ENCODE data around the gene HTRA3. TPM values are rescaled to one million over a fixed set of nuclear protein-coding genes. Genes with fewer than 3 reads are reported as not detected.

The HTRA3 gene
- total RNA-seq, 1 experiment from 2014 or later: not detected

- Histone ChIP-seq H3K4me3 (ENCODE audit: low read length) (no peak overlapping the region), H3K27me3 (ENCODE audit: low read length) (no peaks in the 10 kb centered on the region), H2AFZ (ENCODE audit: low read length) (no peak overlapping the region), H4K20me1 (ENCODE audit: insufficient read depth, low read depth, low read length) (no peaks in the 10 kb centered on the region), H3K4me1 (ENCODE audit: low read length) (no peaks in the 10 kb centered on the region), H3K9ac (ENCODE audit: low read length) (no peak overlapping the region), H3K9me2 (replicated peaks; ENCODE audit: insufficient read depth, low read length) (no peaks in the 10 kb centered on the region), H3K36me3 (ENCODE audit: insufficient read depth, low read length) (no peaks in the 10 kb centered on the region), H3K79me2 (ENCODE audit: low read length) (no peaks in the 10 kb centered on the region), H3K4me2 (ENCODE audit: low read depth, low read length, poor library complexity, severe bottlenecking) (no peak overlapping the region), H3K27ac (ENCODE audit: low read length) (no peak overlapping the region), H3K9me3 (ENCODE audit: low read length) (no peaks in the 10 kb centered on the region)
- no peak for DNase-seq
These were observed 18.1 kb downstream of the HTRA3 start for GRCh38 chr4:8287343-8288280.

- Histone ChIP-seq H3K9me3 (ENCODE audit: low read length) (no peaks in the 10 kb centered on the region), H4K20me1 (ENCODE audit: insufficient read depth, low read depth, low read length) (no peaks in the 10 kb centered on the region), H3K4me2 (ENCODE audit: low read depth, low read length, poor library complexity, severe bottlenecking) (no peak overlapping the region), H3K27me3 (ENCODE audit: low read length) (no peaks in the 10 kb centered on the region), H3K4me3 (ENCODE audit: low read length) (no peak overlapping the region), H3K36me3 (ENCODE audit: insufficient read depth, low read length) (no peaks in the 10 kb centered on the region), H3K9ac (ENCODE audit: low read length) (no peak overlapping the region), H3K27ac (ENCODE audit: low read length) (no peak overlapping the region), H3K4me1 (ENCODE audit: low read length) (no peaks in the 10 kb centered on the region), H2AFZ (ENCODE audit: low read length) (no peak overlapping the region), H3K79me2 (ENCODE audit: low read length) (no peaks in the 10 kb centered on the region), H3K9me2 (replicated peaks; ENCODE audit: insufficient read depth, low read length) (no peaks in the 10 kb centered on the region)
- DNase-seq: no peak
These were observed 19.7 kb downstream of the HTRA3 start for GRCh38 chr4:8289151-8289750.

DNA sequence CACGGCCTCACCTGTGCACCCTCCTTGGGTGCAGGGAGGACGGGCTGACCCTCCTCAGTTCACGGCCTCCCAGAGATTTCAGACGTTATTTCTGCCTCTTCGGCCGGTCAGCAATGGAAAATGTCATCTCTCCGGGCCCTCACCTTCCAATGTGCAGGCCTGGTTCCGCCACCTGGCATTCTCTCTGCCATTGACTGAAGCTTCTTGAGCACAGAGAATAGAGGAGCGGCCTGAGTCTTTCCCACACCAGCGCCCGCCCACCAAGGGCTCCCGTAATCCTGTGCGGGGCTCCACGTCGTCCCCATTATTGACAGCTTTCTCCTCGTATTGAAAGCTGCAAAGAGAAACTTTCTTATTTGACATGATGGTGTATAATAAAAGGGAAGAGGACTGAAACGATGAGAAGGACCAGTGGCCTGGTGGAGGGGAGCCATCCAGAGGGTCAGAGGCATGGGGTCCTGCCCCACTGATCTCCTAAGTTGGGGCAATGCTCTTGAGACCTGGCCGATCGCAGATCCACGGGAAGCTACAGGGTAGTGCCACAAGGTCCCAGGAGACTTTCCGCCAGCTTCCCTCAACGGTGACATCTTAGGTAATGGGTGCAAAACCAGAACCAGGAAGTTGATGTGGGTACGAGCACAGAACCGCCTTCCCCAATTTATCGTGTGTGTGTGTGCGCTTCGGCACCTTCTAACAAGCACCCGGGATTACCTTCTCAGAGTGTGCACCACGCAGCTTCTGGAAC, 20.6 kb downstream of the HTRA3 start:
- Histone ChIP-seq H3K79me2 (ENCODE audit: low read length) (no peaks in the 10 kb centered on the region), H3K36me3 (ENCODE audit: insufficient read depth, low read length) (no peaks in the 10 kb centered on the region), H3K9me3 (ENCODE audit: low read length) (no peaks in the 10 kb centered on the region), H3K27ac (ENCODE audit: low read length) (no peak overlapping the region), H3K9me2 (replicated peaks; ENCODE audit: insufficient read depth, low read length) (no peaks in the 10 kb centered on the region), H4K20me1 (ENCODE audit: insufficient read depth, low read depth, low read length) (no peaks in the 10 kb centered on the region), H3K9ac (ENCODE audit: low read length) (no peak overlapping the region), H3K4me2 (ENCODE audit: low read depth, low read length, poor library complexity, severe bottlenecking) (no peak overlapping the region), H3K4me1 (ENCODE audit: low read length) (no peaks in the 10 kb centered on the region), H3K4me3 (ENCODE audit: low read length) (no peak overlapping the region), H3K27me3 (ENCODE audit: low read length) (no peaks in the 10 kb centered on the region), H2AFZ (ENCODE audit: low read length) (no peak overlapping the region)
- DNase-seq: no peak

DNA sequence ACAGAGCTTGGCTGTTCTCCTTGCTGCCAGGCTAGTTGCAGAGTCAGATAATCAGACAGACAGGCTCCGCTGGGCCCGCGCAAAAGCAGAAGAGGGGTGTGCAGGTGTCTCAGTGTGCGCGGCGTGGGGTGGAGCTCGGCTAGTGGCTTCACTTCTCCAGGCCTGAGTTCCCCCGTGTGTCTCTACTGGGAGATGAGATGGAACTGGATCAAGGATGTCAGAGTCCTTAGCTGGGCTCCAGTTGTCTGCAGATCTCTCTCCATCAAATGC, 21.1 kb downstream of the HTRA3 start:
- H3K9me2 ChIP-seq (replicated peaks; ENCODE audit: insufficient read depth, low read length): no peaks in the 10 kb centered on the region
- no peaks in the 10 kb centered on the region for H3K79me2 ChIP-seq (ENCODE audit: low read length)
- H3K4me3 ChIP-seq (ENCODE audit: low read length): no peak overlapping the region
- H3K27ac ChIP-seq (ENCODE audit: low read length): no peak overlapping the region
- H3K9me3 ChIP-seq (ENCODE audit: low read length): no peaks in the 10 kb centered on the region
- H4K20me1 ChIP-seq (ENCODE audit: insufficient read depth, low read depth, low read length): no peaks in the 10 kb centered on the region
- H3K9ac ChIP-seq (ENCODE audit: low read length): no peak overlapping the region
- H3K4me1 ChIP-seq (ENCODE audit: low read length): no peaks in the 10 kb centered on the region
- no peaks in the 10 kb centered on the region for H3K27me3 ChIP-seq (ENCODE audit: low read length)
- no peaks in the 10 kb centered on the region for H3K36me3 ChIP-seq (ENCODE audit: insufficient read depth, low read length)
- no peak overlapping the region for H2AFZ ChIP-seq (ENCODE audit: low read length)
- no peak for DNase-seq
- no peak overlapping the region for H3K4me2 ChIP-seq (ENCODE audit: low read depth, low read length, poor library complexity, severe bottlenecking)

DNA sequence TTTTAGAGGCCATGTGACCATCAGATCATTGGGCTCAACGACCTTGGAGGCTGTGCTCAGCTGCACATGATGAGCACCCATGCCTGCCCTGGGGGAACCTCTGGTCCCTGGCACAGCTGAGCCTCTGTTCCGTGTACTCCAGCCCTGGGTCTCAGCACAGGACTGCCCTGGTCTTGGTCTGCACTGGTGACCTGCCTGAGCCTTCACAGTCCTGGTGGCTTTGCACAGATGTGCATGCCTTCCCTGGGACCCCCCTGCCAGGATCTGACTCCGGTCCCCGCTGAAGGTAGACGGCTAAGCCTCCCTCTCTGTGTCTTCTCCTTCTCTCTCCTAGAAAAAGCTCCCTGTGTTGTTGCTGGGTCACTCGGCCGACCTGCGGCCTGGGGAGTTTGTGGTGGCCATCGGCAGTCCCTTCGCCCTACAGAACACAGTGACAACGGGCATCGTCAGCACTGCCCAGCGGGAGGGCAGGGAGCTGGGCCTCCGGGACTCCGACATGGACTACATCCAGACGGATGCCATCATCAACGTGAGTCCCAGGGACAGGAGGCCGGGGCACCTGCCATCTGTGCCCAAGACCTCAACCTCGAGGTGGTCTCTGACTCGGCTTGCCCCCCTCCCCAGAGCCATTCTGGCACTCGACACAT, 21.6 kb downstream of the HTRA3 start:
- Histone ChIP-seq H3K4me2 (ENCODE audit: low read depth, low read length, poor library complexity, severe bottlenecking) (no peak overlapping the region), H3K36me3 (ENCODE audit: insufficient read depth, low read length) (no peaks in the 10 kb centered on the region), H2AFZ (ENCODE audit: low read length) (no peak overlapping the region), H3K4me1 (ENCODE audit: low read length) (no peaks in the 10 kb centered on the region), H3K79me2 (ENCODE audit: low read length) (no peaks in the 10 kb centered on the region), H4K20me1 (ENCODE audit: insufficient read depth, low read depth, low read length) (no peaks in the 10 kb centered on the region), H3K9ac (ENCODE audit: low read length) (no peak overlapping the region), H3K27ac (ENCODE audit: low read length) (no peak overlapping the region), H3K9me3 (ENCODE audit: low read length) (no peaks in the 10 kb centered on the region), H3K9me2 (replicated peaks; ENCODE audit: insufficient read depth, low read length) (no peaks in the 10 kb centered on the region), H3K4me3 (ENCODE audit: low read length) (no peak overlapping the region), H3K27me3 (ENCODE audit: low read length) (no peaks in the 10 kb centered on the region)
- DNase-seq: no peak

DNA sequence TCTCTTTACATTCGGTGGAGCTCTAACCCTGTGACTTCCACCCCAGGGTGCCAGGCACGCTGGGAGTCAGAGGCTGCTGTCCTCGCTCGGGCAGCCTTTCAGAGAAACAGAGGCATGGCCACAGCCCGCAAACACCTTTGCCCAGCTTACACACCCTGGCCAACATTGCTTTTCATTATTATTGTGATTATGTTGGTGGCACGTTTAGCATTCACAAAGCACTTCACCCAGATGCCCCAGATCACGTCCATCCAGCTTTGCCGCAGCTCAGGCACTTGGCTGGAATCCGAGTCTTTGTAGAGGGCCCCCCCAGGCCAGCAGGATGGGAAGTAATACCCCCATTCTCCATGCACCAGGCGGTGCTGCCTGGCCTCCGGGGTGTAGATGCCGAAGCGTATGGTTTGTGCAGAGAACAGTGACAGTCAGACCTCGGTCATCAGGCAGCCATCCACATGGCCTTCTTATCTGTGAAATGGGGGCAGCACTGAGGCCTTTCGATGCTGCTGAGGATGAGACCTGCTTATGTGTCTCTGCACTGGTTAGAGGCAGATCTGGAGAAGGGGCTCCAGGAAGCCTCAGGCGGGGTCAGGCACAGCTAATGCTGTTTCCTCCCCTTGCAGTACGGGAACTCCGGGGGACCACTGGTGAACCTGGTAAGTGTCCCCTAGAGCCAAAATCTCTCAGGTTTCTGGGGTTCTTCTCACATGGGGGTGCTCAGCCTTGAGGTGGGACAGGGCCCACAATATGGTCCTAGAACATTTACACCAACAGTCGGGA, 22.3 kb downstream of the HTRA3 start:
- Histone ChIP-seq H3K9me3 (ENCODE audit: low read length) (no peaks in the 10 kb centered on the region), H4K20me1 (ENCODE audit: insufficient read depth, low read depth, low read length) (no peaks in the 10 kb centered on the region), H3K9me2 (replicated peaks; ENCODE audit: insufficient read depth, low read length) (no peaks in the 10 kb centered on the region), H2AFZ (ENCODE audit: low read length) (no peak overlapping the region), H3K27me3 (ENCODE audit: low read length) (no peaks in the 10 kb centered on the region), H3K4me2 (ENCODE audit: low read depth, low read length, poor library complexity, severe bottlenecking) (no peak overlapping the region), H3K4me1 (ENCODE audit: low read length) (no peaks in the 10 kb centered on the region), H3K9ac (ENCODE audit: low read length) (no peak overlapping the region), H3K4me3 (ENCODE audit: low read length) (no peak overlapping the region), H3K27ac (ENCODE audit: low read length) (no peak overlapping the region), H3K79me2 (ENCODE audit: low read length) (no peaks in the 10 kb centered on the region), H3K36me3 (ENCODE audit: insufficient read depth, low read length) (no peaks in the 10 kb centered on the region)
- no peak for DNase-seq

DNA sequence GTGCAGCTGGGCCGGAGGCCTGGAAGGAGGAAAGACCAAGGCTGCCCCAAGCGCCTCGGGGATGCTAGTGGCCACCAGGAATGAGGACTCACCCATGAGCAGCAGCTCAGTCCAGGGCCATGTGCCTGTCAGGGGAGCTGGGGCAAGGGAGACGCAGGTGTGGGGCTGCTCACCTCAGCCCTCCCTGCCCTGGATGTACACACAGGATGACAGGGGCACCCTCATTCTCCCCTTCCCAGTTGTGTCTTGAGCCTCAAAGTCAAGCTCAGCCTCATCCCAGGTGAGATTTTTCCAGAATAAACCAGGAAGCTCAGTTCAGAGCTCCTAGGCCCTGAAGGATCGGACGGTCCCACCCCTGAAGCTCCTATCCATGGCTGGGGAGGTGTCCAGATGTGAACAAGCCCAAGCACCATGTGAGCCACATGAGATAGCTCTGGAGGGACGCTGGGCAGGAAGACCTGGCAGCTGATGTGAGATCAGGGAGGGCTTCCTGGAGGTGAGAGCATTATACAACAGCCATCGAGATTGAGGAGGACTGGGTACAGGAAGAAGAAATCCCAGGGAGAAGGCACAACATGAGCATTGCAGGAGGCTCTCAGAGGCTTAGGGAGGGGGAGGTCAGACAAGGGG, 23.0 kb downstream of the HTRA3 start:
- Histone ChIP-seq H3K4me2 (ENCODE audit: low read depth, low read length, poor library complexity, severe bottlenecking) (no peak overlapping the region), H3K36me3 (ENCODE audit: insufficient read depth, low read length) (no peaks in the 10 kb centered on the region), H3K4me3 (ENCODE audit: low read length) (no peak overlapping the region), H3K27ac (ENCODE audit: low read length) (no peak overlapping the region), H3K9me2 (replicated peaks; ENCODE audit: insufficient read depth, low read length) (no peaks in the 10 kb centered on the region), H3K4me1 (ENCODE audit: low read length) (no peaks in the 10 kb centered on the region), H3K27me3 (ENCODE audit: low read length) (no peaks in the 10 kb centered on the region), H3K9me3 (ENCODE audit: low read length) (no peaks in the 10 kb centered on the region), H3K9ac (ENCODE audit: low read length) (no peak overlapping the region), H4K20me1 (ENCODE audit: insufficient read depth, low read depth, low read length) (no peaks in the 10 kb centered on the region), H3K79me2 (ENCODE audit: low read length) (no peaks in the 10 kb centered on the region), H2AFZ (ENCODE audit: low read length) (no peak overlapping the region)
- DNase-seq: no peak
